Endothelial cell of umbilical vein (primary cell): ENCODE results near the gene FUT4. TPM values are rescaled to one million over a fixed set of nuclear protein-coding genes. Genes with fewer than 3 reads are reported as not detected.

Source experiments
- BruUV-seq: library from RNA; stranded (reverse); fragments of 400-500 nt; replicated peaks from 2 replicates; lab custom pipeline; 2021; lab: Mats Ljungman, UMichigan
- CTCF ChIA-PET: fragments of 300-600, 350-600 bp; sonication (Branson Sonifier 250); formaldehyde crosslinking; loops from one replicate; lab custom pipeline; 2021; ENCODE audit warnings: antibody characterized with exemption, inconsistent platforms; lab: Charles Lee
- POLR2A ChIA-PET: fragments of 300-600, 350-600 bp; sonication (Branson Sonifier 250); formaldehyde crosslinking; loops from one replicate; lab custom pipeline; 2021; ENCODE audit warnings: antibody characterized with exemption, inconsistent platforms; lab: Charles Lee
- DNase-seq: peaks from one replicate; pipeline ENCODE4 v3.0.0-alpha.2; 2011; ENCODE audit warnings: low read depth, low spot score
- FAIRE-seq: peaks from 2 replicates; lab custom pipeline; 2011; peaks lifted over from hg19 to GRCh38; lab: Jason Lieb, UNC
- H2AFZ ChIP-seq: 2 replicates; pipeline ENCODE4 v1.6.0; 2012; ENCODE audit warnings: low read depth, low read length, control low read depth, inconsistent platforms
- H3K27ac ChIP-seq: 2 replicates; pipeline ENCODE4 v1.5.1; 2011; ENCODE audit warnings: low read depth, mild to moderate bottlenecking, control low read depth, low read length, moderate library complexity; ENCODE audit not compliant: insufficient read depth
- H3K27me3 ChIP-seq, 2 experiments: 2 replicates each; pipeline versions ENCODE4 v1.6.0 to v1.6.1; 2011; ENCODE audit warnings: low read length in 2 of 2, mixed read lengths in 1 of 2; ENCODE audit not compliant: control insufficient read depth in 2 of 2, insufficient read depth in 2 of 2
- H3K36me3 ChIP-seq, 2 experiments: 2 replicates in 1 of 2; 3 replicates in 1 of 2; pipeline ENCODE4 v1.5.1; 2011; ENCODE audit warnings: low read length in 2 of 2, mild to moderate bottlenecking in 1 of 2, moderate library complexity in 1 of 2; ENCODE audit not compliant: control insufficient read depth in 2 of 2, insufficient read depth in 2 of 2; ENCODE audit errors: extremely low read depth in 1 of 2
- H3K4me1 ChIP-seq: 3 replicates; pipeline ENCODE4 v1.5.1; 2011; ENCODE audit warnings: mild to moderate bottlenecking, low read length; ENCODE audit not compliant: control insufficient read depth, insufficient read depth; ENCODE audit errors: extremely low read depth
- H3K4me2 ChIP-seq: 2 replicates; pipeline ENCODE4 v1.6.1; 2011; ENCODE audit warnings: low read length, control low read depth, mixed read lengths; ENCODE audit not compliant: insufficient read depth
- H3K4me3 ChIP-seq, 3 experiments: fragments of 200-600 bp in 1 of 3; sonication (generic), shearing (Covaris generic) in 1 of 3; replicated peaks in 1 of 3; 2 replicates each; pipeline ENCODE4 v1.5.1; 2011 to 2016; ENCODE audit warnings: control low read depth in 3 of 3, low read length in 3 of 3, mild to moderate bottlenecking in 2 of 3, inconsistent platforms in 1 of 3, low read depth in 1 of 3, moderate library complexity in 1 of 3; ENCODE audit not compliant: insufficient read depth in 1 of 3
- H3K79me2 ChIP-seq: 2 replicates; pipeline ENCODE4 v1.6.0; 2012; ENCODE audit warnings: low read length, inconsistent platforms; ENCODE audit not compliant: control insufficient read depth, insufficient read depth
- H3K9ac ChIP-seq: replicated peaks from 2 replicates; pipeline ENCODE3; 2011; ENCODE audit warnings: low read length, control low read depth; ENCODE audit not compliant: insufficient read depth; ENCODE audit errors: extremely low read depth
- H3K9me1 ChIP-seq: replicated peaks from 3 replicates; pipeline ENCODE4 v1.6.0; 2011; ENCODE audit warnings: mild to moderate bottlenecking, low read length; ENCODE audit not compliant: control insufficient read depth, insufficient read depth; ENCODE audit errors: extremely low read depth
- H3K9me3 ChIP-seq: replicated peaks from 2 replicates; pipeline ENCODE4 v1.5.1; 2012; ENCODE audit warnings: low read length, inconsistent platforms; ENCODE audit not compliant: control insufficient read depth, insufficient read depth
- H4K20me1 ChIP-seq: replicated peaks from 2 replicates; pipeline ENCODE3; 2011; ENCODE audit warnings: mild to moderate bottlenecking, low read length; ENCODE audit not compliant: control insufficient read depth, insufficient read depth; ENCODE audit errors: extremely low read depth
- CTCF ChIP-seq, 2 donors: IDR thresholded peaks; 1 replicate in 1 of 2; 2 replicates in 1 of 2; pipeline ENCODE4 v1.5.1; 2011; ENCODE audit warnings: low read length in 2 of 2, mild to moderate bottlenecking in 2 of 2, moderate library complexity in 2 of 2, control low read depth in 1 of 2, inconsistent platforms in 1 of 2, low read depth in 1 of 2; ENCODE audit not compliant: insufficient read depth in 1 of 2; ENCODE audit errors: extremely low read depth in 1 of 2
- EZH2 ChIP-seq: IDR thresholded peaks from 2 replicates; pipeline ENCODE4 v1.6.1; 2012; ENCODE audit warnings: borderline replicate concordance, low read depth, mild to moderate bottlenecking, moderate library complexity, low read length, inconsistent platforms; ENCODE audit not compliant: severe bottlenecking
- FOS ChIP-seq: IDR thresholded peaks from 2 replicates; pipeline ENCODE4 v1.6.1; 2011; ENCODE audit warnings: mild to moderate bottlenecking, low read length, moderate library complexity, borderline replicate concordance; ENCODE audit not compliant: insufficient read depth
- GATA2 ChIP-seq: IDR thresholded peaks from 2 replicates; pipeline ENCODE4 v1.7.0; 2011; ENCODE audit warnings: low read depth, mild to moderate bottlenecking, moderate library complexity, mixed read lengths, low read length; ENCODE audit not compliant: insufficient read length, insufficient read depth
- JUN ChIP-seq: IDR thresholded peaks from 2 replicates; pipeline ENCODE4 v1.6.1; 2011; ENCODE audit warnings: borderline replicate concordance, low read depth; ENCODE audit not compliant: insufficient read length, insufficient read depth
- MAX ChIP-seq: IDR thresholded peaks from 2 replicates; pipeline ENCODE4 v1.6.1; 2011; ENCODE audit not compliant: insufficient read depth, insufficient read length
- MYC ChIP-seq: IDR thresholded peaks from one replicate; pipeline ENCODE4 v1.6.1; 2011; ENCODE audit warnings: mild to moderate bottlenecking, low read depth, low read length
- POLR2A ChIP-seq: IDR thresholded peaks from 2 replicates; pipeline ENCODE4 v1.6.1; 2012; ENCODE audit warnings: low read depth, mild to moderate bottlenecking, control low read depth, low read length
- POLR2AphosphoS5 ChIP-seq: IDR thresholded peaks from 2 replicates; pipeline ENCODE4 v1.6.1; 2012; ENCODE audit warnings: low read depth, mild to moderate bottlenecking, control low read depth, low read length, moderate library complexity; ENCODE audit not compliant: insufficient read depth
- dilution Hi-C: fragments of 300-500 bp; cut with MboI; formaldehyde crosslinking; loops from one replicate; pipeline ENCODE4 v1.15.0; 2019; ENCODE audit warnings: low sequenced_read_pairs; ENCODE audit not compliant: extremely low pct_ligation_motif_present
- intact Hi-C: fragments of 100-400 bp; cut with micrococcal nuclease; formaldehyde crosslinking; loops from one replicate; pipeline ENCODE4 v1.10.0; 2022
- polyA plus RNA-seq, 4 experiments: library from polyadenylated mRNA; depleted of rRNA in 3 of 4; stranded (reverse) in 3 of 4; unstranded in 1 of 4; fragments of >200 nt; gene quantifications; 2 replicates each; pipeline versions ENCODE4 v1.2.1 to v1.2.3, GENCODE V29; 2011 to 2012; ENCODE audit warnings: missing spikeins in 1 of 4
- total RNA-seq: library from RNA; stranded (reverse); gene quantifications from 2 replicates; pipeline ENCODE4 v1.2.3, GENCODE V29; 2021

Gene FUT4
- total and polyA plus RNA-seq, 2 donors (not counting 3 experiments of a cell fraction or from before 2014, with no cell fraction given) = 2.4 to 5.3 TPM

DNA sequence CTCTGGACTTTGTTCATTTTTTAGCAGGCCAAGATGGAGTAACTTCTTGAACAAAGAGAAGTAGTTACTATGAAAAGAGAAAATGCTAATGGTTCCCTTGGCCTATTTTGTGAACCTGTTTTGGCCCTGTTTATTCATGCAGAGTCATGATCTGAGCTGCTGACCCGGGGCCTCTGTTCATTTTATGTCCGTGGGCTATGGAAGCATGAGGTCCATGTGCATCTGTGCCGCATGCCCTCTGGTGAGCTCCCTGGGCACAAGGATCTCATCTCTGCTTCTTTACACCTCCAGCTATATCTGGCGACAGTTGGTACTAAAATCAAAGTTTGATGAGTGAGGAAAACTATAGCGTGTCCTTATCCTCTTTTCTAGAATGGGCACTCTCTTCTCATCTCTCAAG is 24.5 kb downstream of the FUT4 start:
- DNase-seq = no peak

More for the DNA sequence above, 24.5 kb downstream of the FUT4 start:
- Histone ChIP-seq H3K79me2 (no peaks in the 10 kb centered on the region), H3K4me2 (no peak overlapping the region), H3K36me3 (no peaks in the 10 kb centered on the region), H3K9ac (no peak overlapping the region), H3K27me3 (no peaks in the 10 kb centered on the region), H3K4me3 (no peak overlapping the region), H3K9me1 (no peaks in the 10 kb centered on the region), H3K9me3 (no peaks in the 10 kb centered on the region), H3K4me1 (peaks cover 5% of the 10 kb centered on the region), H2AFZ (no peak overlapping the region), H3K27ac (no peak overlapping the region), H4K20me1 (no peaks in the 10 kb centered on the region)
- TF ChIP-seq CTCF (IDR thresholded peaks at IDR 0.05; ENCODE audit: extremely low read depth in 1 of 2, insufficient read depth in 1 of 2, low read depth in 1 of 2, low read length in 2 of 2) (no peak), POLR2AphosphoS5 (no peak), MYC (no peak), MAX (no peak), FOS (no peak), JUN (no peak), GATA2 (no peak), POLR2A (no peak), EZH2 (no peak)
- no TSS peak for BruUV-seq
- POLR2A ChIA-PET = no interaction called here
- CTCF ChIA-PET = no interaction called here
- intact Hi-C loops = no loop called here
- dilution Hi-C loops = no loop called here
- no peak for FAIRE-seq
